HepG2 (cell line): ENCODE measurements around the gene MFSD8. TPM values are rescaled to one million over a fixed set of nuclear protein-coding genes. Genes with fewer than 3 reads are reported as not detected.
"Not testable (repeated sequence)": the region's sequence is repeated elsewhere in the genome, so short reads cannot be mapped to it uniquely, and the experiment has no call there.

Source experiments
- CREB1 ChIP-seq, 2 experiments: fragments of 450-650 bp in 1 of 2; IDR thresholded peaks; 2 replicates each; pipeline ENCODE4 v1.6.1; 2016 to 2017; ENCODE audit warnings: control low read depth in 1 of 2, mild to moderate bottlenecking in 1 of 2, missing compliant biosample characterization in 1 of 2, missing genetic modification characterization in 1 of 2
- FOXK2 ChIP-seq: fragments of 450-650 bp; IDR thresholded peaks from 2 replicates; pipeline ENCODE4 v1.6.1; 2016
- NFYB ChIP-seq: sonication (generic); formaldehyde crosslinking; IDR thresholded peaks from 2 replicates; pipeline ENCODE4 v1.4.0; 2020; ENCODE audit warnings: missing genetic modification reagents
- NFYC ChIP-seq: IDR thresholded peaks from 2 replicates; pipeline ENCODE4 v1.6.1; 2016; ENCODE audit warnings: missing genetic modification reagents, missing compliant biosample characterization
- NONO ChIP-seq, 2 experiments: fragments of 450-650 bp in 1 of 2; sonication (generic) in 1 of 2; formaldehyde crosslinking in 1 of 2; IDR thresholded peaks in 1 of 2; conservative IDR thresholded peaks in 1 of 2; 2 replicates each; pipeline versions ENCODE4 v1.6.1 to v1.8.0; 2017 to 2022; ENCODE audit warnings: mild to moderate bottlenecking in 1 of 2, missing genetic modification reagents in 1 of 2, moderate library complexity in 1 of 2
- RARG ChIP-seq: sonication (generic); formaldehyde crosslinking; IDR thresholded peaks from 2 replicates; pipeline ENCODE4 v1.4.0; 2020; ENCODE audit warnings: low read depth, mild to moderate bottlenecking, missing genetic modification reagents
- SAP130 ChIP-seq: IDR thresholded peaks from 2 replicates; pipeline ENCODE4 v1.6.1; 2016; ENCODE audit warnings: low read depth
- ZNF230 ChIP-seq: sonication (generic); formaldehyde crosslinking; IDR thresholded peaks from 2 replicates; pipeline ENCODE4 v1.4.0; 2020; ENCODE audit warnings: mild to moderate bottlenecking, missing genetic modification reagents
- ZNF343 ChIP-seq: sonication (generic); formaldehyde crosslinking; IDR thresholded peaks from 2 replicates; pipeline ENCODE4 v1.4.0; 2020; ENCODE audit warnings: mild to moderate bottlenecking, missing genetic modification reagents
- ZSCAN31 ChIP-seq: sonication (generic); formaldehyde crosslinking; IDR thresholded peaks from 2 replicates; pipeline ENCODE4 v1.5.0; 2020; ENCODE audit warnings: low read depth, mild to moderate bottlenecking, missing genetic modification reagents
- polyA plus RNA-seq, 8 experiments: library from polyadenylated mRNA; depleted of rRNA in 3 of 8; stranded (reverse) in 7 of 8; unstranded in 1 of 8; fragments of >200 nt; fragmentation: Illumina TruSeq in 4 of 8; extraction: Trizol in 4 of 8; gene quantifications; 2 replicates each; pipeline versions ENCODE4 v1.2.1 to v1.2.3, GENCODE V29; 2011 to 2016; ENCODE audit warnings: low read depth in 4 of 8, missing spikeins in 1 of 8, mixed read lengths in 1 of 8; ENCODE audit not compliant: insufficient read depth in 1 of 8
- total RNA-seq, 5 experiments: library from RNA; depleted of rRNA; stranded (reverse); fragments of >200 nt; fragmentation: Illumina TruSeq; extraction: Trizol; gene quantifications; 2 replicates each; pipeline ENCODE4 v1.2.3, GENCODE V29; 2016; ENCODE audit warnings: low read depth in 1 of 5
- TF ChIP-seq, protein P1 (sequence below): sonication (generic); formaldehyde crosslinking; IDR thresholded peaks from 2 replicates; pipeline ENCODE4 v1.8.1; 2023; ENCODE audit warnings: mild to moderate bottlenecking, missing genetic modification reagents
- TF ChIP-seq, protein P2 (sequence below): sonication (generic); formaldehyde crosslinking; IDR thresholded peaks from 2 replicates; pipeline ENCODE4 v1.5.0; 2020; ENCODE audit warnings: mild to moderate bottlenecking, missing genetic modification reagents
- TF ChIP-seq, protein P3 (sequence below): IDR thresholded peaks from 2 replicates; pipeline ENCODE4 v1.6.1; 2016; ENCODE audit warnings: low read depth
- TF ChIP-seq, protein P4 (sequence below): IDR thresholded peaks from 2 replicates; pipeline ENCODE4 v1.6.1; 2016; ENCODE audit warnings: missing compliant biosample characterization, missing genetic modification reagents, borderline replicate concordance
- TF ChIP-seq, protein P5 (sequence below): IDR thresholded peaks from 2 replicates; pipeline ENCODE4 v1.6.1; 2016; ENCODE audit warnings: missing genetic modification reagents, missing compliant biosample characterization
- TF ChIP-seq, protein P6 (sequence below): sonication (generic); formaldehyde crosslinking; IDR thresholded peaks from 2 replicates; pipeline ENCODE4 v1.4.0; 2020; ENCODE audit warnings: missing genetic modification reagents
- TF ChIP-seq, protein P7 (sequence below): sonication (generic); formaldehyde crosslinking; IDR thresholded peaks from 2 replicates; pipeline ENCODE4 v1.4.0; 2020; ENCODE audit warnings: missing genetic modification reagents, low read depth, mild to moderate bottlenecking, borderline replicate concordance

MFSD8 gene
- total and polyA plus RNA-seq, 2 of the 13 experiments (the other 11 are each of a cell fraction or from before 2014, with no cell fraction given), result 24.8 to 25.5 TPM

DNA sequence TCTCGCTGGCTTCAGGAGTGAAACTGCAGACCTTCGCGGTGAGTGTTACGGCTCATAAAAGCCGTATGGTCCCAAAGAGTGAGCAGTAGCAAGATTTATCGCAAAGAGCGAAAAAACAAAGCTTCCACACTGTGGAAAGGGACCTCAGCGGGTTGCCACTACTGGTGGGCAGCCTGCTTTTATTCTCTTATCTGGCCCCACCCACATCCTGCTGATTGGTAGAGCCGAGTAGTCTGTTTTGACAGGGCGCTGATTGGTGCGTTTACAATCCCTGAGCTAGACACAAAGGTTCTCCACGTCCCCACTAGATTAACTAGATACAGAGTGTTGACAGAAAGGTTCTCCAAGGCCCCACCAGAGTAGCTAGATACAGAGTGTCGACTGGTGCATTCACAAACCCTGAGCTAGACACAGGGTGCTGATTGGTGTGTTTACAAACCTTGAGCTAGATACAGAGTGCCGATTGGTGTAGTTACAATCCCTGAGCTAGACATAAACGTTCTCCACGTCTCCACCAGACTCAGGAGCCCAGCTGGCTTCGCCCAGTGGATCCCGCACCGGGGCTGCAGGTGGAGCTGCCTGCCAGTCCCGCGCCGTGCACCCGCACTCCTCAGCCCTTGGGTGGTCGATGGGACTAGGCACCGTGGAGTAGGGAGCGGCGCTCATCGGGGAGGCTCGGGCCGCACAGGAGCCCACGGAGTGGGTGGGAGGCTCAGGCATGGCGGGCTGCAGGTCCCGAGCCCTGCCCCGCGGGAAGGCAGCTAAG lies 1.2 kb downstream of the MFSD8 start (continued):
- TF ChIP-seq, protein P1, sequence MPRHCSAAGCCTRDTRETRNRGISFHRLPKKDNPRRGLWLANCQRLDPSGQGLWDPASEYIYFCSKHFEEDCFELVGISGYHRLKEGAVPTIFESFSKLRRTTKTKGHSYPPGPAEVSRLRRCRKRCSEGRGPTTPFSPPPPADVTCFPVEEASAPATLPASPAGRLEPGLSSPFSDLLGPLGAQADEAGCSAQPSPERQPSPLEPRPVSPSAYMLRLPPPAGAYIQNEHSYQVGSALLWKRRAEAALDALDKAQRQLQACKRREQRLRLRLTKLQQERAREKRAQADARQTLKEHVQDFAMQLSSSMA (CRISPR knock-in tag), result 0 out of 2 replicates have a peak, but pooled peaks have one; percentile 33
- TF ChIP-seq NFYC (CRISPR knock-in tag) (peak; percentile 78), SAP130 (peak; percentile 42; the same call in 1 of the 2 replicates), CREB1 (IDR thresholded peaks at IDR 0.05) (peak; percentile 23; the same call in 1 of the 2 replicates), ZNF230 (CRISPR knock-in tag) (0 out of 2 replicates have a peak, but pooled peaks have one; percentile 43), ZNF343 (0 out of 2 replicates have a peak, but pooled peaks have one; percentile 20), FOXK2 (0 out of 2 replicates have a peak, but pooled peaks have one; percentile 25), RARG (CRISPR knock-in tag) (0 out of 2 replicates have a peak, but pooled peaks have one; percentile 7), ZSCAN31 (CRISPR knock-in tag) (peak; percentile 15; the same call in 1 of the 2 replicates), NONO (CRISPR knock-in tag; conservative IDR thresholded peaks at IDR 0.05) (0 out of 2 replicates have a peak, but pooled peaks have one; percentile 29), NFYB (CRISPR knock-in tag) (peak; percentile 83)
- TF ChIP-seq, protein P2, sequence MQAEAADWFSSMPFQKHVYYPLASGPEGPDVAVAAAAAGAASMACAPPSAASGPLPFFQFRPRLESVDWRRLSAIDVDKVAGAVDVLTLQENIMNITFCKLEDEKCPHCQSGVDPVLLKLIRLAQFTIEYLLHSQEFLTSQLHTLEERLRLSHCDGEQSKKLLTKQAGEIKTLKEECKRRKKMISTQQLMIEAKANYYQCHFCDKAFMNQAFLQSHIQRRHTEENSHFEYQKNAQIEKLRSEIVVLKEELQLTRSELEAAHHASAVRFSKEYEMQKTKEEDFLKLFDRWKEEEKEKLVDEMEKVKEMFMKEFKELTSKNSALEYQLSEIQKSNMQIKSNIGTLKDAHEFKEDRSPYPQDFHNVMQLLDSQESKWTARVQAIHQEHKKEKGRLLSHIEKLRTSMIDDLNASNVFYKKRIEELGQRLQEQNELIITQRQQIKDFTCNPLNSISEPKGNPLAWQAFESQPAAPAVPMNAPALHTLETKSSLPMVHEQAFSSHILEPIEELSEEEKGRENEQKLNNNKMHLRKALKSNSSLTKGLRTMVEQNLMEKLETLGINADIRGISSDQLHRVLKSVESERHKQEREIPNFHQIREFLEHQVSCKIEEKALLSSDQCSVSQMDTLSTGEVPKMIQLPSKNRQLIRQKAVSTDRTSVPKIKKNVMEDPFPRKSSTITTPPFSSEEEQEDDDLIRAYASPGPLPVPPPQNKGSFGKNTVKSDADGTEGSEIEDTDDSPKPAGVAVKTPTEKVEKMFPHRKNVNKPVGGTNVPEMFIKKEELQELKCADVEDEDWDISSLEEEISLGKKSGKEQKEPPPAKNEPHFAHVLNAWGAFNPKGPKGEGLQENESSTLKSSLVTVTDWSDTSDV (CRISPR knock-in tag), result 0 out of 2 replicates have a peak, but pooled peaks have one; percentile 38
- not testable (repeated sequence) for TF ChIP-seq CREB1 (CRISPR knock-in tag; IDR thresholded peaks at IDR 0.05); NONO (IDR thresholded peaks at IDR 0.05)
- TF ChIP-seq, protein P3, sequence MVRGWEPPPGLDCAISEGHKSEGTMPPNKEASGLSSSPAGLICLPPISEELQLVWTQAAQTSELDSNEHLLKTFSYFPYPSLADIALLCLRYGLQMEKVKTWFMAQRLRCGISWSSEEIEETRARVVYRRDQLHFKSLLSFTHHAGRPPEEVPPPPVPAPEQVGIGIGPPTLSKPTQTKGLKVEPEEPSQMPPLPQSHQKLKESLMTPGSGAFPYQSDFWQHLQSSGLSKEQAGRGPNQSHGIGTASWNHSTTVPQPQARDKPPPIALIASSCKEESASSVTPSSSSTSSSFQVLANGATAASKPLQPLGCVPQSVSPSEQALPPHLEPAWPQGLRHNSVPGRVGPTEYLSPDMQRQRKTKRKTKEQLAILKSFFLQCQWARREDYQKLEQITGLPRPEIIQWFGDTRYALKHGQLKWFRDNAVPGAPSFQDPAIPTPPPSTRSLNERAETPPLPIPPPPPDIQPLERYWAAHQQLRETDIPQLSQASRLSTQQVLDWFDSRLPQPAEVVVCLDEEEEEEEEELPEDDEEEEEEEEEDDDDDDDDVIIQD, result peak; percentile 24; the same call in 1 of the 2 replicates
- TF ChIP-seq, protein P4, sequence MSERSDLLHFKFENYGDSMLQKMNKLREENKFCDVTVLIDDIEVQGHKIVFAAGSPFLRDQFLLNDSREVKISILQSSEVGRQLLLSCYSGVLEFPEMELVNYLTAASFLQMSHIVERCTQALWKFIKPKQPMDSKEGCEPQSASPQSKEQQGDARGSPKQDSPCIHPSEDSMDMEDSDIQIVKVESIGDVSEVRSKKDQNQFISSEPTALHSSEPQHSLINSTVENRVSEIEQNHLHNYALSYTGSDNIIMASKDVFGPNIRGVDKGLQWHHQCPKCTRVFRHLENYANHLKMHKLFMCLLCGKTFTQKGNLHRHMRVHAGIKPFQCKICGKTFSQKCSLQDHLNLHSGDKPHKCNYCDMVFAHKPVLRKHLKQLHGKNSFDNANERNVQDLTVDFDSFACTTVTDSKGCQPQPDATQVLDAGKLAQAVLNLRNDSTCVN (CRISPR knock-in tag), result peak; percentile 42; the same call in 1 of the 2 replicates
- TF ChIP-seq, protein P5, sequence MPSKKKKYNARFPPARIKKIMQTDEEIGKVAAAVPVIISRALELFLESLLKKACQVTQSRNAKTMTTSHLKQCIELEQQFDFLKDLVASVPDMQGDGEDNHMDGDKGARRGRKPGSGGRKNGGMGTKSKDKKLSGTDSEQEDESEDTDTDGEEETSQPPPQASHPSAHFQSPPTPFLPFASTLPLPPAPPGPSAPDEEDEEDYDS (CRISPR knock-in tag), result peak; percentile 23; the same call in 1 of the 2 replicates
- TF ChIP-seq, protein P6, sequence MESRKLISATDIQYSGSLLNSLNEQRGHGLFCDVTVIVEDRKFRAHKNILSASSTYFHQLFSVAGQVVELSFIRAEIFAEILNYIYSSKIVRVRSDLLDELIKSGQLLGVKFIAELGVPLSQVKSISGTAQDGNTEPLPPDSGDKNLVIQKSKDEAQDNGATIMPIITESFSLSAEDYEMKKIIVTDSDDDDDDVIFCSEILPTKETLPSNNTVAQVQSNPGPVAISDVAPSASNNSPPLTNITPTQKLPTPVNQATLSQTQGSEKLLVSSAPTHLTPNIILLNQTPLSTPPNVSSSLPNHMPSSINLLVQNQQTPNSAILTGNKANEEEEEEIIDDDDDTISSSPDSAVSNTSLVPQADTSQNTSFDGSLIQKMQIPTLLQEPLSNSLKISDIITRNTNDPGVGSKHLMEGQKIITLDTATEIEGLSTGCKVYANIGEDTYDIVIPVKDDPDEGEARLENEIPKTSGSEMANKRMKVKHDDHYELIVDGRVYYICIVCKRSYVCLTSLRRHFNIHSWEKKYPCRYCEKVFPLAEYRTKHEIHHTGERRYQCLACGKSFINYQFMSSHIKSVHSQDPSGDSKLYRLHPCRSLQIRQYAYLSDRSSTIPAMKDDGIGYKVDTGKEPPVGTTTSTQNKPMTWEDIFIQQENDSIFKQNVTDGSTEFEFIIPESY (CRISPR knock-in tag), result peak; percentile 75
- TF ChIP-seq, protein P7, sequence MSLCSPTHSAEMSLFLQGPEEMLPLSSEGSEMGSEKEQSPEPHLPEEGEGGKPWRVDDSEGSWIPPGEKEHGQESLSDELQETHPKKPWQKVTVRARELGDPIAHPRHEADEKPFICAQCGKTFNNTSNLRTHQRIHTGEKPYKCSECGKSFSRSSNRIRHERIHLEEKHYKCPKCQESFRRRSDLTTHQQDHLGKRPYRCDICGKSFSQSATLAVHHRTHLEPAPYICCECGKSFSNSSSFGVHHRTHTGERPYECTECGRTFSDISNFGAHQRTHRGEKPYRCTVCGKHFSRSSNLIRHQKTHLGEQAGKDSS (CRISPR knock-in tag), result peak; percentile 51; the same call in 1 of the 2 replicates
